CD1c-positive myeloid dendritic cell (primary cell): ENCODE measurements around the gene ANKRD11.
"Not testable (repeated sequence)": the region's sequence is repeated elsewhere in the genome, so short reads cannot be mapped to it uniquely, and the experiment has no call there.

Experiments
- DNase-seq: peaks from one replicate; pipeline ENCODE4 v3.0.0-alpha.2; 2016; ENCODE audit errors: extremely low spot score

ANKRD11 gene

DNA sequence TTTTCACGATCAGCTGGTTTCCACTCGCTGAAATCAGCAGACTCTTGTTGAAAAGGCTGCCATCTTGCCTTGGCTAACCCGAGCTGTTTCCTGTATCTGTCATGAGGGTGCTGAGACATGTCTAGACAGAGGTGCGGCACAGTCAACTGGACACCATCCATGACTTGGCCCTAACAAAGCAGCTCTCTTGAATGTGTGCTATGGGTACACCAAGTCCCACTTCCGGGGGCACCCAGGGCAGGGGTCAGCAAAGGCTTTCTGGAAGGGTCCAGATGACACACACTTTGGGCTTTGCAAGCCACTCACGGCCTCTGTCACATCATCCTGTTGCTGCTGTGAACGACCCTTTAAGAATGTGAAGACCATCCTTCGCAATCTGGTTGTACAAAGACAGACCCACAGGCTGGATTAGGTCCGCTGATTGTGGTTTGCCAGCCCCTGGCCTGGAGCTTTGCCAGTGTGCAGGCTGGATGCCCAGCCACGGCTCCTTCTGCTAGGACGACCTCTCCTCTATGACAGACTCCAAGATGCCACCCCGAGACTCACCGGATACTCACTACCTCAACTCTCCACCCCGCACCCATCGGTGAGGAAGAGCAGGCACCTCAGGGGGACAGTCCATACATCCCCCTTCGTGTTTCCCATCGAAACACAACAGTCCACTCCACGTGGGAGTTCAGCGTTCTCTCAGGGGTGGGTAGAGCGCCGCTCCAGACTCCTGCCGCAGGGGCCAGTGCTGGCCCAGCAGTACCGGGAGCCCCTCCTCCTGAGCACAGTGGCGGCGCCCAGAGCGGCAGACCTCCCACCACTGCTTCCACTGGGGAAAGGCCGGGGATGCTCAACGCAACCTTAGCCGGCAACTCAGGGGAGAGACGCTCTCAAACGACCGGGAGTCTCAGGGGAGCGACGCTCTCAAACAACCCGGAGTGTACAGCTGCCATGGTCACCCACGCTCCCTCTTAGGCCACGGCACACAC, 123.5 kb downstream of the ANKRD11 start:
- DNase-seq, result no peak

DNA sequence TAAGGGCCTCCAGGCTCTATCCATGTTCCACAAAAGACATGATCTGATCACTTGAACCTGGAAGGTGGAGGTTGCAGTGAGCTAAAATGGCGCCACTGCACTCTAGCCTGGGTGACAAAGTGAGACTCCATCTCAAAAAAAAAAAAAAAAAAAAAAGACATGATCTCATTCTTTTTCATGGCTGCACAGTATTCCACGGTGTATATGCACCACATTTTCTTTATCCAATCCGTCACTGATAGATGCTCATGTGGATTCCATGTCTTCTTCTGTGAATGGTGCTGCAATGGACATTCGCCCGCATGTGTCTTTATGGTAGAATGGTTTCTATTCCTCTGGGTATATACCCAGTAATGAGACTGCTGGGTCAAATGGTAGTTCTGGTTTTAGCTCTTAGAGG, 124.4 kb downstream of the ANKRD11 start:
- no peak for DNase-seq

DNA sequence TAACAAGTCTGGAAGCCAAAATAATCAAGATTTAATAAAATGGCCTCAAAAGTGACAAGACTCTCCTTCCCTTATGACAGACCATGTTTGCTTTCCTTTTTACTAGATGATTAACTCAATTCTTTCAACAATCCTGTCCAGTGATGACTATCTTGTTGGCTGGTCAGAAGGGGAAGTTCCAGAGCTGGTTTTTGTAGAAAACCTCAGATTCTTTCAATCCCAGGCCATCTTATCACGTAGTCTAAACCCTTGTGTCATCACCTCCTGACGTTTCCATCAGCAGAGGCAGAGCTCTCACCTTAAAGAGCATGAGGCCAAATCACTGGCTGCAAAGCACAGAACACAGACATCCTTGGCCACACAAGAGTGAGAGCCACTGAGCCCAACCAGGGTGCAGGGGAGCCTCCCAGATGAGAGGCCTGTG, 125.3 kb downstream of the ANKRD11 start:
- peak; percentile 62 for DNase-seq

DNA sequence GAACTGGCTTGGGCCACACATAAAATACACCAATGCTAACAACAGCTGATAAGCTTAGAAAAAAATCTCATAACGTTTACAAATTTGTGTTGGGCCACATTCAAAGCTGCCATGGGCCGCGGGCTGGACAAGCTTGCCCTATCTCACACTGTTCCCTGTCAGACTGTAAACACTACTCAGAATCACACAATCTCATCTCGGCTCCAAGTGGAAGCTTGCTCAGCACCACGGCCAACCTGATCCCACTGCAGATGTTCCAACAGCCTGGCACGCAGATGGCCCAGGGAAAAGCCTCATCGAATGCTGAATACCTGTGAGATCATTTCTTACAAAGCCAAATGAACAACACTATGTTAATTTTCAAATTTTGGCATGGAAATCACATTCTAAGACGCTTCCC, 125.8 kb downstream of the ANKRD11 start:
- no peak for DNase-seq

DNA sequence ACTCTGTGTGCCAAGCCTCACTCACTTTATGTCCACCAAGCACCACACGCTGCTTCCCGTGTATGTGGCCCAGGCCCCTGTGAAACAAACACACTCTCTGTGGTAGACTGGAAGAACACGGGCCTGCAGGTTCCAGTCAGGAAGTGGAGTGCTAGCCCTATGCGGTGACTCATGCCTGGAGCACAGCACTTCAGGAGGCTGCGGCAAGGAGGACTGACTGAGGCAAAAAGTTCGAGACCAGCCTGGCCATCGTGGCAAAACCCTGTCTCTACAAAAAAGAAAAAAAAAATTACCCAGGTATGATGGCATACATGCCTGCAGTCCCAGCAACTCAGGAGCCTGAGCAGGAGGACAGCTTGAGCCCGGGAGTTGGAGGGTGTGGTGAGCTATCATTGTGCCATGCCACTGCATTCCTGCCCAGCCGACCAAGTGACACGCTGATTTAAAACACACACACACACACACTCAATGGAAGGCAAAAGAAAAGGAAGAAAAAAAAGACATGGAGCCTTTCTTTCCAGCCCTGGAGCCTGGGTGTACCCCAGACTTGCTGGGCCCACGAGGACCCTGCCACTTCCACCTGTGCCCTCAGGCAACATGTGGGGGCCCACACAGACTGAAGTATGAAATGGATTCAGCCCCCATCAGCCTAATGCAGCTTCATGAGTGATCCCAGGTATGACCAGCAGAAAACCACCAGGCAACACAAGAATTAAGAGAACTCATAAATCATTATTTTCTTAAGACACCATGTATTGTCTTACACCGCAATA, 126.6 kb downstream of the ANKRD11 start:
- DNase-seq, result peak; percentile 36

DNA sequence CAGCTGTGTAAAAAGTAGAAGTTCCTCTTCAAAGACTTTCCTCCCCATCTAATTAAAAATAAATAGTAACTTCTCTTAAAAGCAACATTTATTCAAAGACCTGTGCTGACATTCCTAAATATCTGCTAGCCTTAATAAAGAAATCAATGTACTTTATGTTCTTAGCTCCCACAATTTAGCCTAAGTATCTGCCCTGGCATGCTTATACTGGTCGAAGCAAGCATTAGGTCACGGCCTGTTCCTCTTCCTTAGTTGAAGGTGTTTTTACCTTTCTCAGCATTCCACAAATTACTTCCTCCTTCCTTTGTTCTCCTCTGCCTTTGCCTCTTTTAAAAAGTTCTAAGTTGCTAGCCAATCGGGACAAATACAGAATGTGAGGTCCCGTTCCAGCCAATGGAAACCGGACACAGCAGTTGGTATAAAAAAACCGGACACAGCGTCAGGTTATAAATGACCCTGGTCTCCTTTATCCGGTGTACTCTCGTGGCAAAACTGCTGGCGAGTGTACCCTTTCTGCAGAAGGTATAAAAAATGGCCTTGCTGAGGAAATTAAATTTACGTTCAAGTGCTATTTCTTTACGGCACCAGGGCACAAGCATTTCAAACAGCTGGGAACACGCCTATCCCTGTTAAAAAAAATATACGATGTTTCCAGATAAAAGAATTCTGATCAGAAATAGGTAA, 127.7 kb downstream of the ANKRD11 start:
- not testable (repeated sequence) for DNase-seq

DNA sequence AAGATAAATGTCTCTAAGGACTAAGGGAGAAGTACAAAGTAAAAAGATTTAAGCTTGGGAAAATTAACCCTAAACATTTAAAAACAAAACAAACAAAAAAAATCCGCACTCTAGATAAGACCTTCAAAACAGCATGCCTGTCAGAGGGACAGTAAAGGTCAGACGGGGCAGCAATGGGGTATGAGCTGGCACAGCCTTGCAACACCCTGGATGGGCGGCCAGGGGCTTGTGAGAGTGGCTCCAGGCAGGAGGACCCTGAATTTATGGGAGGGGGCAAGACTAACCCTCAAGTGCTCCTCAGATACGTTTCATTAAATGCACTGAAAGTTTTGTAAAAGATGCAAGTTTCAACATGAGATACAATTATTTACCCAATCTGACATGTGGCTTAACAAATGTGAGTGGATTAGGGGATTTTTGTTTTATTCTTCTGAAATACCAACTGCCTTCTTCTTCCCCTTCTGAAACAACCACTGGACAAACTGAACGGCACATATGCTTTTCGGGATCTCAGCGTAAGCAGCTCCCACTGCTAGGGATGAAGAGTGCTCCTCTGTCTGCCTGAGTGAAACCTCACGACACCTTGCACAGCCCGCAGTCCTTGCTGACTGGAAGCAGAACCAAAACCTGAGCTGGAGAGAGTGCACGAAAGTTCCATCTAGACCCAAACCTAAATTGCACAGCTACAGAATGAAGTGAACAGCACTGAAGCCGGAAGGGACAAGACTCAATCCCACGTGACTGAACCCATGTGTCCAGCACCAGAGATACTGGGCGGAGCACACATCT, 128.4 kb downstream of the ANKRD11 start:
- DNase-seq, result peak; percentile 75

DNA sequence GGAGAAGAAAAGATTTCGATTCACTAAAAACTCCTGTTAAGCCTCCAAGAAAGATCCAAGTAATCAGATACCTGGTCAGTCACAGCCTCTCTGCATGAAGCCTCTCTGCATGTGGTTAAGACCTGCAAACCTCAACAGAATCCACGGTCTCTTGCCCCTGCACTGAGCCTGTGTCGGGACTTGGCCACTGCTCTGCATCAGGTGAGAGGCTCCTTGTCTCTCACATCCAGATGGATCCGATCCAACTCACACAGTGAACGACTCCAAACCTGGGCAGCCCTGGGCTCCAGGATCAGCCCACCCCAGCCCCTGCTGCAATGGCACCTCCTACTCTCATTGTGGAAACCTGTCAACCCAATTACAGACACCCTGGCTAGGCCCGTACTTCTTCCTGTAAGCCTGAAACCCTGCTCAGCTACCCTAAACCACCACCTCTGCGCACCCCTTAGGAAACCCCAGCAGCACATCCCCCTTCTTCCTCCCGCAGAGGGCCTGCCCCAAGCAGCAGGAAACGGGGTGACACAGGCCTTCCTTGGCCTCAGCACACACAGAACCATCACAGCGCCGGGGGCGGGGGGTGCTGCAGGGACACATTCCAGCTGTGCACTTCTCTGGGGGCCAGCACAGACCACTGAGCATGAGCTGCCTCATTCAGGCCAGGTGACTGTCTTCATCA, 129.5 kb downstream of the ANKRD11 start:
- DNase-seq, result peak; percentile 44

DNA sequence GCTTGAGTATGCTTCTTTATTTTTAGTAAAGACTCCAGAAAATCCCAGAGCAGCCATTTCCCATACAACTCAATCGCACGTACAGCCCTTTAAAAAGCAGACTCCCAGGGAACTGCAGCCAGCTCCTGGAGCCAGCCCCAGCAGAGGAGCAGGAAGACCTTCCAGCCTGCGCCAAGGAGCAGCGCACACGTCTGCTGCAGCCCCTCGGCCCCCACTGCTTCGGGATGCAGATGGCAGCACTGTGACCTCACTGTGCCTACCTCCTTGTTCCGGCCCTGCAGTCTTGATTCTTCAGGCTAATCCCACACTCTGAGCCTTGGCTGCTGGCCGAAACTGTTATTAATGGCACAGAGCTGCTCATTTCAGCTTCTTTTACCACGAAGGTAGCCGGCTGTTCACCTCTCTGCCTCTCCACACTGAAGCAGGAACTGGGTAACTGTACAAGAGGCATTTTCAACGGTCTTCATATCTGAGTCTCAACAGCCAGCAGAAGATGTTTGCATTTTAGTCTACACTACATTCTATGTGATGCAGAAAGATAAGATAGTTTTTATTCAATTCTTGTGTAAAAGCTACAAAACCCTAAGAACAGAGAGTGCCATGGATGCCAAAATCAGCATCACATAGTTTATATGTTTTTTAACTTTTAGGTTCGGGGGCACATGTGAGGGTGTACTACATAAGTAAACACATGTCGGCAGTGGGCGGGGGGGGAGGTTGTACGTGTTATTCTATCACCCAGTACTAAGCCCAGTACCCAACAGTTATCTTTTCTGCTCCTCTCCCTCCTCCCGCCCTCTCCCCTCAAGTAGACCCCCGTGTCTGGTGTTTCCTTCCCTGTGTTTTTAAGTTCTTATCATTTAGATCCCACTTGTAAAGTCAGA, 130.9 kb downstream of the ANKRD11 start:
- no peak for DNase-seq

DNA sequence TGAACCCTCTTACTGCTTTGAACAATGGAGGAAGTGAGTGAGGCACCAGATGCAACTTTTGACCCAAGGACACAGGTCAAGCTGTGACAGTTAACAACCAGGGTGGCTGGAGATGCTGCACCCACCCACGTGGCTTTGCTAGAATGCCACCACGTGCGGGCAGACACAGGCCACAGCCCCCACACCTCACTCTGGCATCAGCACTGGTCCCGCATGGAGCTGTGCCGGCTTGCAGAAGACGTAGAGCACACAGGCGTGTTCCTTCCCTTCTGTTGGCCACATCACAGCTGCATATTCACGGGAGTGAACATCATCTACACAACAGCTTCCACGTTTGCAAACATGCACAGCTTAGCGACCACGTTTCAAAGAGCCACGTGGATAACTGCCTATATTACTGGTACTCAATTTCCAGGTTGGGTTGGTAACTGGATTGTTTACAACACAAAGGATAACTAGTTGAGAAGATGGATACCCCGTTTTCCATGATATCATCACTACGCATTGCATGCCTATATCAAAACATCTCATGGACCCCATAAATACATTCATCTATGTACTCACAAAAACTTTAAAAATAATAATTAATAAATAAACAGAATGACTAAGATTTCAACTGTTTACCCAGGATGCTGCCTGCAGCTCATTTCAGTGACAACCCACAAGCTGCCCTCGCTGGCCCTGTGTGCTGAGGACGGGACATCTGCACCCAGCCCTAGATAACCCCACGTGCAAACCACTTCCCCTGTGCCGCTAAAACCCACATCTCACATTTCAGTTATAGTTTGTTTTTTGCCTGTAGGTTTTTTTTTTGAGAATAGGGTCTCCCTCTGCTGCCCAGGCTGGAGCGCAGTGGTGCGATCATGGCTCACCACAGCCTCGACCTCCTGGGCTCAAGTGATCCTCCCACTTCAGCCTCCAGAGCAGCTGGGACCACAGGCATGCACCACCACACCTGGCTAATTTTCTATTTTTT, 132.0 kb downstream of the ANKRD11 start:
- peak; percentile 53 for DNase-seq

DNA sequence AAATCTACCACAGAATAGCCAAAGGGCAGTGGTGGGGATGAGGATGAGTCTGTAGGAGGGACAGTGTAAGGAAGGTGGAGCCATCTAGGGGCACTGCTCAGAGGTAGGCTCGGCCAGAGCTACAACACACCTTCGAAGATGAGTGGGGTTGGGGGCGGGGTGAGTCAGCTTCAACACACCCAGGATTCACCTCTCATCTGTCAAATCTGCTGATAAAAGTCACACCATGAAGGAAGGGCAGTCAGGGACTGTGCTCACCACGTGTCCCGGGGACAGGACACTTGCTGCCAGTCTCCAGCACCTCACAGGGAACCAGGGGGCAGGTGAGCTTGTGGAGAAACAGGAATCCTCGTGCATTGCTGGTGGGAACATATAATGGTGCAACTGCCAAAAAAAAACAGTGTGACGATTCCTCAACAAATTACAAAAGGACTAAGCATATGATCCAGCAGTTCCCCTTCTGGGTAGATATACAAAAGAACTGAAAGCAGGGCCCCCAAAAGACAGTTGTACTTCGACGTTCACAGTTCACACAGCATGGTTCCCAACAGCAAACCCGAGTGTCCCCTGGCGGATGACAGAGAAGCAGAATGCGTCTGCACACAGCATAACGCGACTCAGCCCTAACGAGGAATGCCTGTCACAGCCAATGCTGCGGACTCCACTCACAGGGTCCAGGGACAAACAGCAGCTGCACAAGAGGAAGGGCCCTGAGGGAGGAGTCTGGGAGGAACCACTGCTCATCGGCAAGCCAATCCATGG, 133.1 kb downstream of the ANKRD11 start:
- DNase-seq, result peak; percentile 72

DNA sequence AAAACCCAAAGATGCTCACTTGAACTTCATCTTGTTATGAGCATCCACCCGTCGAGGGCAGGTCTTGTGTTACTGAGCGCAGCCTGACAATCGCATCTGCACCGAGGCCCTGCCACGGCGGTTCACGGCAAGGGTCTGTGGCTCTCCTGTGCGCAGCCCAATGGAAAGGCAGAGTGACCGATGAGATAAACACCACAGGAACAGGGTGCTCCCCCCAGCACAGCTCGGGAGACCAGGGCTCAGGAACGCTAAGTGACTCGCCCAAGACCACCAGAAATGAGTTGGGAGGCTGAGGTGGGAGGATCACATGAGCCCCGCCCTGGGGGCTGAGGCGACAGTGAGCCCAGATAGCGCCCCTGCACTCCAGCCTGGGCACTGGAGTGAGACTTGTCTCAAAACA, 134.7 kb downstream of the ANKRD11 start:
- no peak for DNase-seq

DNA sequence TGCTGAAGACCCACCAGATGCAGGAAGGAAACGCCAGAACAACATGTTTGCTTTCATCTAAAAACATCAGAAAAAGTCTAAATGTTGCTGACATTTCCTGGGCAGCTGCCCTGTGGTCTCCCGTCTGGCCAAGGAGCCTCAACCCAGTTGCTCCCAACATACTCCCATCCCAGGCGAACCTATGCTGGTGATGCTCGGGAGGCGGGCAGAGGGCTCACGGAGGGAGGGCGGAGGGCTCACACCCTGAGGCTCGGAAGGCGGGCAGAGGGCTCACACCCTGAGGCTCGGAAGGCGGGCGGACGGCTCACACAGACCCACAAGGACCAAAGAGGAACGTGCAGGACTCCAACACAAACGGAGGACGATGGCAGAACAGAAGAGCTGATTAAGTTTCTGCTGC, 135.4 kb downstream of the ANKRD11 start:
- no peak for DNase-seq

DNA sequence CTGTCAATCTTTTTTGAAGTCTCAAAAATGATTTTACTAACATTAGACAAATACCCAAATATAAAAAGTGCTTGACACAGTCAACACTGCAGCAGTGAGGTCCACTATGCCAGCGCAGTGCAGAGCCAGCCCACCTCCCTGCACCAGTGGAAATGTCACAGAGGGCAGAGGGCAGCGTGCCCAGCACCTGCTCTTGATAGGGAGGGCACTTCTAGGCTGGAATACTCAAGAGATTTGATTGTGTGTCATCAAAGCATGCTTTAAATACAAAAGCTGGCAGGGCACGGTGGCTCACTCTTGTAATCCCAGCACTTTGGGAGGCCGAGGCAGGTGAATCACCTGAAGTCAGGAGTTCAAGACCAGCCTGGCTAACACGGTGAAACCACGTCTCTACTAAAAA, 136.0 kb downstream of the ANKRD11 start:
- no peak for DNase-seq

DNA sequence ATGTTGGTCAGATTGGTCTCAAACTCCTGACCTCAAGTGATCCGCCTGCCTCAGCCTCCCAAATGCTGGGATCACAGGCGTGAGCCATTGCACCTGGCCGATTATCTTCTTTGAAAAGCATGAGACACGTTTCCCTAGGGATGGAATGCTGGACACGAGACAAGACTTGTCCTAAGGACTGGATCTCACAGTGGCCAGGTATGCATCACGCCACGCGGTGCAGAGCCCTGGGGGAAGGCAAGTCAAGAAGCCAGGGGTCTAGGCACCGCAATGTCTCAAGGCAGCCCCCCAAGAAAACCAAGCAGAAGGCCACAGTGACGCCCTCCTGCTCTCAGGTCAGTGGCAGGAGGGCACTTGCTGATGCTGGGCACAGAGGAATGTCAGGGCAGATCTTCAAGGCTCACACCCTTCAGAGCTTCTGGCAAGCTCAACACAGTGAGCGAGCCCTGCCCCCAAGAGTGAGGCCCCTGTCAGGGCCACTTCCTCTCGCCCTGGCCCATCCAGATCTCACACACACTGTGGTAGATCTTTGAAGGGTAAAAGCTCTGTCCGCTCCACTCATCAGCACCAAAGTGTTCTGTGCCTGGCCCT, 138.2 kb downstream of the ANKRD11 start:
- no peak for DNase-seq

DNA sequence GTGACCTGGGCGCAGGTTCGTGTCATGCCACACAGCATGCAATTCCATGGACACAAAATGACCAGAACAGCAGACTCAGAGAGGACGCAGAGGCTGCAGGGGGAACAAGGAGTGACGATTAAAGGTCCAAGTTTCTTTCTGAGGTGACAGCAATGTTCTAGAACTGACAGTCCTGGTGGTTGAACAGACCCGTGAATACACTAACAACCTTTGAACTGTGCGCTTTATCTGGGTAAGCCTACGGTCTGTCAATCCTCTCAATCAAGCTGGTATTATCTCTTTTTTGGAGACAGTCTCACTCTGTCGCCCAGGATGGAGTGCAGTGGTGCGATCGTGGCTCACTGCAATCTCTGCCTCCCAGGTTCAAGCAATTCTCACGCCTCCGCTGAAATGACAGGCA, 138.7 kb downstream of the ANKRD11 start:
- DNase-seq, result no peak

DNA sequence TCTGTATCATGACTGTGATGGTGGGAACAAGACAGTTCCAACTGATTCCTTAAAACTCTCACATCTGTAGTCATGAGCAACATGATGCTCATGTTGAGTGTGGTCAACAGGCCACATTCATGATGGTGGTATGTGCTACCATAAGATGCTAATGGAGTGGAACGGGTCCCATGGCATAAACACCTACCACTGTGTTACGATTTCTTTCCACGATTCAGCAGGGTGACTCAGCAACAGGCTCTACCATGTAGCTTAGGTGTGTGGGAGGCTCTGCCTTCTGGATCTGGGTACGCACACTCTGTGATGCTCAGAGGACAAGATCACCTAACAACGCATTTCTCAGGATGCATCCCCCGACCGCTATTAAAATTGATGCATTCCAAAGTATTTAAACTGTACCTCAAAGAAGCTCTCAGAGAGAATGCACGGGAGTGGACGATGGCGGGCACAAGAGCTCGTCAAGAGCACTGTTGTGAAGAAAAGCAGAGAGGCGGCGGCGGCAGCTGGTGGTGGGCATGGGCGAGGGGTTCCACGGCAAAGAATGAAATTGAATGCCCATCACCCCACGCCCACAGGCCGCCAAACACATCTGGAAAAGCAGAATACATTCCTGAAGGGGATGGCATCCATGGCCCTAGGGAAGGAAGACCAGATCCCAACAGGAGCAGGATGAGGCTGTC, 139.5 kb downstream of the ANKRD11 start:
- DNase-seq, result no peak
